ENCODE data around the gene CPSF3. TPM values are rescaled to one million over a fixed set of nuclear protein-coding genes. Genes with fewer than 3 reads are reported as not detected.

Gene CPSF3
- total RNA-seq, 1 donor from 2014 or later, result 23.2 TPM

DNA sequence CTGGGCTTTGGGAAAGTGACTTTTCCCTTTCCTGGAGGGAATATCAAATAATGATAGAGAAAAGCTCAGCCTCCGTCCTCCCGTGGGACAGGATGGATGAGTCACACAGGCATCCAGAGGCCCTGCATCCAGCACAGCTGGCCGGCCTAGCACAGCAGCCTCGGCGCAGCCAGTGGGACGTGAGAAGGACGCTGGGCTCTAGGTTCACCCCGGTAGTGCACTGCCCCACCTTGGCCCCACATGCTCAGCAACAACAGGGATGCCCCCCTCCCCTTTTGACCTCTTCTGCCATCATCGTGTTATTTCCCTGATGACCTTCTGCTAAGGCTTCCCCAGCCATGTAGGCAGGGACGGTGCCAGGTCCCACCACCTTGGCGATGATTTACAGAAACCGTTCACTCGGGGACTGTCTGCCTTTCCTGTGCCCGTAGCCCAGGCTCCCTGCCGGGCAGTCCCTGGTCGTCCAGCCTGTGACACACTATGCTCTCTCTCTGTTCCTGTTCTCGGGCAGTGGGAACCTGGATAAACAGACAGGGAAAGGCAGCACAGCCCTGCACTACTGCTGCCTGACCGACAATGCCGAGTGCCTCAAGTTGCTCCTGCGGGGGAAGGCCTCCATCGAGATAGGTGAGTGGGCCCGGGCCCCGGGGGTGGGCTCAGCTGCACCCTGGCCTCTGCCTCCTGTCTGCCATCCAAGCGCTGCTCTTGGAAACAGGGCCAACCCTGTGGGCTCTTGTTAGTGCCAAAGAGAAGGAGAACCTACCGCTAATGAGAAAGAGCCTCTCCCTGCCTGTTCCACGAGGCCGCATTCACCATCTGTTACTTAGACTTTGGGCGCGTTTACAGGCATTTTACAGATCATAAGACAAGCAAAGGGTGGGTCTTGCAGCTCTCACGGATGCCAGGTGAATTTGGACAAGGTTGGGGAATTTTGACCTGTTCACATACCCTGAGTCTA is 44.7 kb upstream of the CPSF3 start:
- no peaks in the 10 kb centered on the region for H3K27me3 ChIP-seq
- intact Hi-C loops (cut with DNase I), result no loop called here
- DNase-seq, result peak; percentile 53
- TF ChIP-seq, protein P1, sequence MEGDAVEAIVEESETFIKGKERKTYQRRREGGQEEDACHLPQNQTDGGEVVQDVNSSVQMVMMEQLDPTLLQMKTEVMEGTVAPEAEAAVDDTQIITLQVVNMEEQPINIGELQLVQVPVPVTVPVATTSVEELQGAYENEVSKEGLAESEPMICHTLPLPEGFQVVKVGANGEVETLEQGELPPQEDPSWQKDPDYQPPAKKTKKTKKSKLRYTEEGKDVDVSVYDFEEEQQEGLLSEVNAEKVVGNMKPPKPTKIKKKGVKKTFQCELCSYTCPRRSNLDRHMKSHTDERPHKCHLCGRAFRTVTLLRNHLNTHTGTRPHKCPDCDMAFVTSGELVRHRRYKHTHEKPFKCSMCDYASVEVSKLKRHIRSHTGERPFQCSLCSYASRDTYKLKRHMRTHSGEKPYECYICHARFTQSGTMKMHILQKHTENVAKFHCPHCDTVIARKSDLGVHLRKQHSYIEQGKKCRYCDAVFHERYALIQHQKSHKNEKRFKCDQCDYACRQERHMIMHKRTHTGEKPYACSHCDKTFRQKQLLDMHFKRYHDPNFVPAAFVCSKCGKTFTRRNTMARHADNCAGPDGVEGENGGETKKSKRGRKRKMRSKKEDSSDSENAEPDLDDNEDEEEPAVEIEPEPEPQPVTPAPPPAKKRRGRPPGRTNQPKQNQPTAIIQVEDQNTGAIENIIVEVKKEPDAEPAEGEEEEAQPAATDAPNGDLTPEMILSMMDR (IDR thresholded peaks at IDR 0.05), result no peak
- no peak overlapping the region for H3K4me3 ChIP-seq
- no peaks in the 10 kb centered on the region for H3K9me3 ChIP-seq
- peaks cover 29% of the 10 kb centered on the region for H3K4me1 ChIP-seq
- ATAC-seq, result peak; percentile 53
- no peaks in the 10 kb centered on the region for H3K36me3 ChIP-seq
- H3K27ac ChIP-seq, result peak overlapping the region; percentile 63

DNA sequence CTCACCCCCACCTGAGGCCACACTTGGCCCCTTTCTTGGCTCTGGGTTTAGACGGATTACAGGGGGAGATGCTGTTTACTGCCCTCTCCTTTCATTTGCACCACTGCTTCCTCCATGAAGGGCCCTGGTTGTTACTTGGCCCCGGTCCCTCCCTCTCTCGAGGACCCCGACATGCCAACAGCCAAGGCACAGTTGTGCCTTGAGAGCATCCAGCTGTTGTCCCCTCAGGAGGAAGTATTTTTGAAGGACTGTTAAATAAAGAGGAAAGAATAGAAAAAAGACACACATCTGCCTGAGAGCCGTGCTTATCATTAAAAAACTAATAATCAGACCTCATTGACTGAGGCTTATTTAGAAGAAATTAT is 44.1 kb upstream of the CPSF3 start:
- intact Hi-C loops (cut with DNase I), result no loop called here
- TF ChIP-seq, protein P1 (IDR thresholded peaks at IDR 0.05), result no peak
- ATAC-seq, result no peak
- H3K36me3 ChIP-seq, result no peaks in the 10 kb centered on the region
- H3K4me3 ChIP-seq, result no peak overlapping the region
- H3K4me1 ChIP-seq, result peaks cover 29% of the 10 kb centered on the region
- H3K27me3 ChIP-seq, result no peaks in the 10 kb centered on the region
- peak overlapping the region; percentile 63 for H3K27ac ChIP-seq
- H3K9me3 ChIP-seq, result no peaks in the 10 kb centered on the region
- DNase-seq, result peak; percentile 40

DNA sequence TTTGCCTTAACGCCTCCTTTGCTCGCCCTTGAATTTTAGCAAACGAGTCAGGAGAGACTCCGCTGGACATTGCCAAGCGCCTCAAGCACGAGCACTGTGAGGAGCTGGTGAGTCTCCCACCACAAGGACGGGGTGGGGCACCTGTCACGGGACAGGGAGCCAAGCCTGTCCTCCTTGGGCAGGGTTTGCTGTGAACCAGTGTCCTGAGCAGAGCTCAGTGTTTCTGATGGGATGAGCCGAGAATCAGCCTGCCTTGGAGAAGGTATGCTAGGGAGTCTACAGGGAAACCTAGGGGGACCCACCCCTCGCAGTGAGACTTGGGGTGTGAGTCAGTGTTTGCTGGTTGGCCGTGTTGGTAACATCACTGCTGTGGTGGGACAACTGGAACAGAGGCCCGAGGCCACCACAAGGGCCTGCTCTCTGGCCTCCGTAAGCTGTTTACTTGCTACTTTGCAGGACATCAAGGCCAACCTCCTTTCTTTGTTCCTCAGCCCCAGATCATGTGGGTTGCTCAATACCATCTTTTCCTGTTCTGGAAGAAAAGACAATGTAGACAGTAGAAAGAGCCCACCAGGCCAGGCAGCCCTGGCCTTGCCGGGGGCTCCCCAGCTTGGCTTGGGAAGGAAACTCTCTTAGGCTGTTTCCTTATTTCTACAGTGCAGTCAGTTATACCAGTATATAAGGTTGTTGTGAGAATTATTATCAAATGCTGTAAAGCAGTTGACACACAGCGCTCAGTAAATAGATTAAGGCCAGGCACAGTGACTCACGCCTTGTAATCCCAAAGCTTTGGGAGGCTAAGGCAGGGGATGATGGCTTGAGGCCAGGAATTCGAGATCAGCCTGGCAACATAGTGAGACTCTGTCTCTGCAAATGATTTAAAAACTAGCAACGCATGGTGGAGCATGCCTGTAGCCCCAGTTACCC is 42.5 kb upstream of the CPSF3 start:
- H3K27me3 ChIP-seq, result no peaks in the 10 kb centered on the region
- H3K9me3 ChIP-seq, result no peaks in the 10 kb centered on the region
- H3K4me1 ChIP-seq, result peaks cover 29% of the 10 kb centered on the region
- H3K4me3 ChIP-seq, result no peak overlapping the region
- intact Hi-C loops (cut with DNase I), result no loop called here
- no peaks in the 10 kb centered on the region for H3K36me3 ChIP-seq
- DNase-seq (peak; percentile 44), ATAC-seq (no peak)
- peak overlapping the region; percentile 51 for H3K27ac ChIP-seq
- TF ChIP-seq, protein P1 (IDR thresholded peaks at IDR 0.05), result no peak

DNA sequence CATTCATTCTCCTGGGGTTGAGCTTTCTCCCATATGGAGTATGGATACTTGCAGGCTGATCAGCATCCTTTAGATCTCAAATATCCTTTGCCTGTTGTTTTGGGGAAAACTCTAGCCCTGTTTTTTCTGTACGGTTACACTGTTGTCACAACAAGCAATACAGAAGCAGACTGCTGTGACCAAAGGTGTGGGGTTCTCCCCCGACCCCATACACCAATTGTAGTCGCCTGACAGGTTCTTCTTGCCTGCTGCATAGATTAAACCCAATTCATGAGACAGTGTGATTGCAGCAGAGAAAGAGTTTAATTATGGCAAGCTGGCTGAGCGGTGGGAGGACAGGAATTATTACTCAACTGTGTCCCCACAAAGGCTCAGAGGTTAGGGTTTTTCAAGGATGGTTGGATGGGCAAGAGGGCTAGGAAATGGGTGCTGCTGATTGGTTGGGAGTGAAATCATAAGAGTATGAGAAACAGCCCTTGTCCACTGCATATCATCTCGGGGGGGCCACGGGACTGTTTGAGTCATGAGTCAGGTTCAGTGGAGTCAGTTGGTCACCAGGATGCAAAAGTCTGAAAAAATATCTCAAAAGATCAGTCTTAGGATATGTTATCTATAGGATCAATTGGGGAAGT is 40.7 kb upstream of the CPSF3 start:
- H3K27ac ChIP-seq, result no peak overlapping the region

DNA sequence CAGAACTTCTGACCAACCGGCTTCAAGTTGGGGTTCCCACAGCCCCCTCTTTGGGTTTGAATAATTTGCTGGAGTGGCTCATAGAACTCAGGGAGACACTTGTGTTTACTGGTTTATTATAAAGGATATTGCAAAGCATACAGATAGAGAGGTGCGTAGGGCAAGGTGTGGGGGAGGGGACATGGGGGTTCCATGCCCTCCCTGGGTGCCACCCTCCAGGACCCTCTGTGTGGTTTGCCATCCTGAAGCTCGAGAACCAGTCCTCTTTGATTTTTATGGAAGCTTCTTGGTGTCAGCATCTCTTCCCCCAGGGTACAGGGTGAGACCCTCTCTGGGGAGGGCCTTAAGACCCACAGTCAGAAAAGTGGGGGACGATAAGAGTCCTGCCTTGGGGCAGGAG is 38.9 kb upstream of the CPSF3 start:
- Histone ChIP-seq H3K9me3 (no peaks in the 10 kb centered on the region), H3K27ac (no peak overlapping the region), H3K4me1 (peaks cover 14% of the 10 kb centered on the region), H3K27me3 (no peaks in the 10 kb centered on the region), H3K4me3 (no peak overlapping the region), H3K36me3 (peaks cover 5% of the 10 kb centered on the region)
- peak; percentile 11 for DNase-seq
- TF ChIP-seq, protein P1 (IDR thresholded peaks at IDR 0.05), result no peak
- intact Hi-C loops (cut with DNase I), result no loop called here
- ATAC-seq, result no peak

More for the DNA sequence above, 40.7 kb upstream of the CPSF3 start:
- no peak for ATAC-seq
- peak; percentile 8 for DNase-seq
- TF ChIP-seq, protein P1 (IDR thresholded peaks at IDR 0.05), result no peak
- Histone ChIP-seq H3K4me3 (no peak overlapping the region), H3K9me3 (no peaks in the 10 kb centered on the region), H3K27me3 (no peaks in the 10 kb centered on the region), H3K36me3 (no peaks in the 10 kb centered on the region), H3K4me1 (peaks cover 28% of the 10 kb centered on the region)
- intact Hi-C loops (cut with DNase I), result no loop called here
